Measurements from ENCODE around the gene GAREM1. TPM values are rescaled to one million over a fixed set of nuclear protein-coding genes. Genes with fewer than 3 reads are reported as not detected.

Gene GAREM1
- total RNA-seq, 2 experiments from 2014 or later = not detected

GRCh38 chr18:32418148-32418547 is 52.5 kb downstream of the GAREM1 start:
- H3K4me1 Mint-ChIP-seq (ENCODE audit: low read depth) = no peaks in the 10 kb centered on the region
- DNase-seq (no peak), ATAC-seq (no peak)
- ChIA-PET CTCF (no interaction called here), POLR2A (no interaction called here)
- no peak overlapping the region for H3K27ac Mint-ChIP-seq
- no peaks in the 10 kb centered on the region for H3K9me3 Mint-ChIP-seq (ENCODE audit: insufficient read depth)
- H3K36me3 Mint-ChIP-seq (ENCODE audit: low read depth) = no peaks in the 10 kb centered on the region
- H3K27me3 Mint-ChIP-seq (ENCODE audit: low read depth) = peaks cover 7% of the 10 kb centered on the region
- no peak overlapping the region for H3K4me3 Mint-ChIP-seq

GRCh38 chr18:32405588-32405987 is 65.1 kb downstream of the GAREM1 start:
- H3K27me3 Mint-ChIP-seq (ENCODE audit: low read depth) = no peaks in the 10 kb centered on the region
- DNase-seq (no peak), ATAC-seq (no peak)
- H3K27ac Mint-ChIP-seq = no peak overlapping the region
- H3K4me1 Mint-ChIP-seq (ENCODE audit: low read depth) = peaks cover 2% of the 10 kb centered on the region
- POLR2A ChIA-PET = no interaction called here
- H3K36me3 Mint-ChIP-seq (ENCODE audit: low read depth) = no peaks in the 10 kb centered on the region
- no peaks in the 10 kb centered on the region for H3K9me3 Mint-ChIP-seq (ENCODE audit: insufficient read depth)
- CTCF ChIA-PET = no interaction called here
- H3K4me3 Mint-ChIP-seq = no peak overlapping the region

GRCh38 chr18:32401621-32402020 is 69.1 kb downstream of the GAREM1 start:
- no peak overlapping the region for H3K4me3 Mint-ChIP-seq
- no peak for ATAC-seq
- DNase-seq = no peak
- ChIA-PET POLR2A (no interaction called here), CTCF (interaction anchor here (0.6 kb wide), 1 partner anchor 9 kb away, joined by 3 read pairs; no protein-coding TSS in a partner anchor)
- peaks cover 2% of the 10 kb centered on the region for H3K4me1 Mint-ChIP-seq (ENCODE audit: low read depth)
- no peaks in the 10 kb centered on the region for H3K27me3 Mint-ChIP-seq (ENCODE audit: low read depth)
- no peak overlapping the region for H3K27ac Mint-ChIP-seq
- no peaks in the 10 kb centered on the region for H3K36me3 Mint-ChIP-seq (ENCODE audit: low read depth)
- no peaks in the 10 kb centered on the region for H3K9me3 Mint-ChIP-seq (ENCODE audit: insufficient read depth)

GRCh38 chr18:32393407-32393806 is 77.3 kb downstream of the GAREM1 start:
- CTCF ChIA-PET = no interaction called here
- H3K9me3 Mint-ChIP-seq (ENCODE audit: insufficient read depth) = no peaks in the 10 kb centered on the region
- ATAC-seq (no peak), DNase-seq (no peak)
- POLR2A ChIA-PET = no interaction called here
- H3K36me3 Mint-ChIP-seq (ENCODE audit: low read depth) = no peaks in the 10 kb centered on the region
- H3K27me3 Mint-ChIP-seq (ENCODE audit: low read depth) = peaks cover 4% of the 10 kb centered on the region
- no peaks in the 10 kb centered on the region for H3K4me1 Mint-ChIP-seq (ENCODE audit: low read depth)
- no peak overlapping the region for H3K27ac Mint-ChIP-seq
- H3K4me3 Mint-ChIP-seq = no peak overlapping the region

GRCh38 chr18:32391126-32391525 is 79.6 kb downstream of the GAREM1 start:
- Mint-ChIP-seq H3K4me1 (ENCODE audit: low read depth) (no peaks in the 10 kb centered on the region), H3K36me3 (ENCODE audit: low read depth) (no peaks in the 10 kb centered on the region), H3K27me3 (ENCODE audit: low read depth) (peaks cover 8% of the 10 kb centered on the region), H3K4me3 (no peak overlapping the region), H3K27ac (no peak overlapping the region), H3K9me3 (ENCODE audit: insufficient read depth) (no peaks in the 10 kb centered on the region)
- ChIA-PET CTCF (no interaction called here), POLR2A (no interaction called here)
- ATAC-seq (no peak), DNase-seq (no peak)

- H3K27me3 Mint-ChIP-seq (ENCODE audit: low read depth) = peaks cover 10% of the 10 kb centered on the region
These were observed 80.8 kb downstream of the GAREM1 start for GRCh38 chr18:32389858-32390257.

GRCh38 chr18:32389191-32389590 is 81.5 kb downstream of the GAREM1 start:
- Mint-ChIP-seq H3K9me3 (ENCODE audit: insufficient read depth) (no peaks in the 10 kb centered on the region), H3K4me1 (ENCODE audit: low read depth) (no peaks in the 10 kb centered on the region), H3K36me3 (ENCODE audit: low read depth) (no peaks in the 10 kb centered on the region), H3K4me3 (no peak overlapping the region), H3K27me3 (ENCODE audit: low read depth) (peaks cover 10% of the 10 kb centered on the region), H3K27ac (no peak overlapping the region)
- ChIA-PET CTCF (no interaction called here), POLR2A (no interaction called here)
- ATAC-seq (no peak), DNase-seq (no peak)

More at GRCh38 chr18:32389858-32390257, 80.8 kb downstream of the GAREM1 start:
- no peak overlapping the region for H3K27ac Mint-ChIP-seq
- no peaks in the 10 kb centered on the region for H3K36me3 Mint-ChIP-seq (ENCODE audit: low read depth)
- H3K4me3 Mint-ChIP-seq = no peak overlapping the region
- no peaks in the 10 kb centered on the region for H3K4me1 Mint-ChIP-seq (ENCODE audit: low read depth)
- no peak for ATAC-seq
- ChIA-PET CTCF (no interaction called here), POLR2A (no interaction called here)
- no peaks in the 10 kb centered on the region for H3K9me3 Mint-ChIP-seq (ENCODE audit: insufficient read depth)
- DNase-seq = no peak

GRCh38 chr18:32386471-32386870 is 84.2 kb downstream of the GAREM1 start:
- ATAC-seq = no peak
- CTCF ChIA-PET = interaction anchor here (0.7 to 1.1 kb wide), 2 partner anchors 115 to 229 kb away, joined by 3 read pairs; no protein-coding TSS in a partner anchor
- no peaks in the 10 kb centered on the region for H3K36me3 Mint-ChIP-seq (ENCODE audit: low read depth)

GRCh38 chr18:32383050-32383819 is 87.4 kb downstream of the GAREM1 start:
- Mint-ChIP-seq H3K9me3 (ENCODE audit: insufficient read depth) (no peaks in the 10 kb centered on the region), H3K4me3 (no peak overlapping the region), H3K36me3 (ENCODE audit: low read depth) (no peaks in the 10 kb centered on the region), H3K4me1 (ENCODE audit: low read depth) (no peaks in the 10 kb centered on the region), H3K27ac (no peak overlapping the region), H3K27me3 (ENCODE audit: low read depth) (peaks cover 5% of the 10 kb centered on the region)
- DNase-seq (no peak), ATAC-seq (no peak)
- CTCF ChIA-PET = no interaction called here
- POLR2A ChIA-PET = no interaction called here

More at GRCh38 chr18:32386471-32386870, 84.2 kb downstream of the GAREM1 start:
- DNase-seq = no peak
- Mint-ChIP-seq H3K4me3 (no peak overlapping the region), H3K27ac (no peak overlapping the region), H3K4me1 (ENCODE audit: low read depth) (no peaks in the 10 kb centered on the region), H3K27me3 (ENCODE audit: low read depth) (peaks cover 10% of the 10 kb centered on the region), H3K9me3 (ENCODE audit: insufficient read depth) (no peaks in the 10 kb centered on the region)
- POLR2A ChIA-PET = interaction anchor here (0.7 kb wide), 1 partner anchor 45 kb away, joined by 6 read pairs; no protein-coding TSS in a partner anchor

GRCh38 chr18:32381761-32382160 is 88.9 kb downstream of the GAREM1 start:
- H3K9me3 Mint-ChIP-seq (ENCODE audit: insufficient read depth) = no peaks in the 10 kb centered on the region
- ChIA-PET POLR2A (no interaction called here), CTCF (no interaction called here)
- H3K4me1 Mint-ChIP-seq (ENCODE audit: low read depth) = no peaks in the 10 kb centered on the region
- H3K27me3 Mint-ChIP-seq (ENCODE audit: low read depth) = peaks cover 2% of the 10 kb centered on the region
- no peak overlapping the region for H3K4me3 Mint-ChIP-seq
- H3K27ac Mint-ChIP-seq = no peak overlapping the region
- DNase-seq = no peak
- H3K36me3 Mint-ChIP-seq (ENCODE audit: low read depth) = no peaks in the 10 kb centered on the region
- ATAC-seq = no peak

GRCh38 chr18:32380559-32380958 is 90.1 kb downstream of the GAREM1 start:
- H3K36me3 Mint-ChIP-seq (ENCODE audit: low read depth) = no peaks in the 10 kb centered on the region
- peaks cover 2% of the 10 kb centered on the region for H3K27me3 Mint-ChIP-seq (ENCODE audit: low read depth)
- POLR2A ChIA-PET = no interaction called here
- CTCF ChIA-PET = no interaction called here
- no peak overlapping the region for H3K4me3 Mint-ChIP-seq
- H3K27ac Mint-ChIP-seq = no peak overlapping the region
- no peak for ATAC-seq
- DNase-seq = no peak
- no peaks in the 10 kb centered on the region for H3K9me3 Mint-ChIP-seq (ENCODE audit: insufficient read depth)
- H3K4me1 Mint-ChIP-seq (ENCODE audit: low read depth) = no peaks in the 10 kb centered on the region

GRCh38 chr18:32379891-32380290 is 90.8 kb downstream of the GAREM1 start:
- ChIA-PET CTCF (no interaction called here), POLR2A (no interaction called here)
- Mint-ChIP-seq H3K27ac (no peak overlapping the region), H3K4me1 (ENCODE audit: low read depth) (no peaks in the 10 kb centered on the region), H3K27me3 (ENCODE audit: low read depth) (no peaks in the 10 kb centered on the region), H3K4me3 (no peak overlapping the region), H3K36me3 (ENCODE audit: low read depth) (no peaks in the 10 kb centered on the region), H3K9me3 (ENCODE audit: insufficient read depth) (no peaks in the 10 kb centered on the region)
- ATAC-seq (no peak), DNase-seq (no peak)

- Mint-ChIP-seq H3K9me3 (ENCODE audit: insufficient read depth) (no peaks in the 10 kb centered on the region), H3K27ac (no peak overlapping the region), H3K36me3 (ENCODE audit: low read depth) (no peaks in the 10 kb centered on the region), H3K27me3 (ENCODE audit: low read depth) (no peaks in the 10 kb centered on the region), H3K4me1 (ENCODE audit: low read depth) (no peaks in the 10 kb centered on the region), H3K4me3 (no peak overlapping the region)
- DNase-seq (no peak), ATAC-seq (no peak)
- ChIA-PET POLR2A (no interaction called here), CTCF (no interaction called here)
These were observed 92.0 kb downstream of the GAREM1 start for GRCh38 chr18:32378705-32379104.
